ENCODE results near the gene CDH22.

CDH22 gene

GRCh38 chr20:46308258-46309157 is at the start of gene CDH22:
TSS of gene CDH22 (minus strand) at chr20:46308498. CDS start at chr20:46251294, 57,204 bp downstream.
- peak; percentile 94 for DNase-seq

GRCh38 chr20:46357030-46357514 is 48.8 kb upstream of the CDH22 start:
- no peak for DNase-seq

GRCh38 chr20:46356195-46357029 is 48.1 kb upstream of the CDH22 start:
- no peak for DNase-seq

GRCh38 chr20:46355778-46356177 is 47.5 kb upstream of the CDH22 start:
- no peak for DNase-seq

- DNase-seq: no peak
Measured at GRCh38 chr20:46354920-46355654, 46.8 kb upstream of the CDH22 start.

- no peak for DNase-seq
Measured at GRCh38 chr20:46354207-46354555, 45.9 kb upstream of the CDH22 start.

GRCh38 chr20:46353500-46354206 is 45.4 kb upstream of the CDH22 start:
- peak; percentile 93 for DNase-seq

GRCh38 chr20:46352370-46352938 is 44.2 kb upstream of the CDH22 start:
- DNase-seq: no peak

GRCh38 chr20:46351357-46352058 is 43.2 kb upstream of the CDH22 start:
- no peak for DNase-seq

- no peak for DNase-seq
Measured at GRCh38 chr20:46350986-46351267, 42.6 kb upstream of the CDH22 start.

GRCh38 chr20:46350201-46350985 is 42.1 kb upstream of the CDH22 start:
- peak; percentile 52 for DNase-seq

GRCh38 chr20:46349742-46350056 is 41.4 kb upstream of the CDH22 start:
- no peak for DNase-seq

- peak; percentile 91 for DNase-seq
Measured at GRCh38 chr20:46349035-46349741, 40.9 kb upstream of the CDH22 start.

GRCh38 chr20:46347841-46348803 is 39.8 kb upstream of the CDH22 start:
- DNase-seq: peak; percentile 85

GRCh38 chr20:46346770-46347169 is 38.5 kb upstream of the CDH22 start:
- DNase-seq: no peak

GRCh38 chr20:46344488-46345162 is 36.3 kb upstream of the CDH22 start:
- DNase-seq: no peak

- no peak for DNase-seq
Measured at GRCh38 chr20:46343975-46344357, 35.7 kb upstream of the CDH22 start.

- peak; percentile 70 for DNase-seq
Measured at GRCh38 chr20:46343348-46343974, 35.2 kb upstream of the CDH22 start.

Data from NCI-H82 (cell line).